Right atrium auricular region (tissue), 2 donors: Measurements from ENCODE around the gene DTX4. TPM values are rescaled to one million over a fixed set of nuclear protein-coding genes. Genes with fewer than 3 reads are reported as not detected.

Experiments used
- DNase-seq: peaks from one replicate; pipeline ENCODE4 v3.0.0-alpha.2; 2019; ENCODE audit warnings: low spot score
- H3K27ac ChIP-seq, 2 donors: fragments of 200-600 bp; sonication (generic); 1 replicate in 1 of 2; 2 replicates in 1 of 2; pipeline ENCODE4 v1.5.1; 2016 to 2019
- H3K27me3 ChIP-seq, 2 donors: fragments of 200-600 bp; sonication (generic); one replicate each; pipeline versions ENCODE4 v1.5.1 to v1.6.0; 2017 to 2019
- H3K36me3 ChIP-seq: fragments of 200-600 bp; sonication (generic); one replicate; pipeline ENCODE4 v1.5.1; 2016
- H3K4me1 ChIP-seq, 2 donors: fragments of 200-600 bp; sonication (generic); one replicate each; pipeline versions ENCODE4 v1.5.1 to v1.6.0; 2017 to 2019
- H3K4me3 ChIP-seq, 2 donors: fragments of 200-600 bp; sonication (generic); 1 replicate in 1 of 2; 2 replicates in 1 of 2; pipeline ENCODE4 v1.5.1; 2017 to 2019; ENCODE audit warnings: mild to moderate bottlenecking in 1 of 2, moderate library complexity in 1 of 2
- H3K9me3 ChIP-seq, 2 donors: fragments of 200-600 bp; sonication (generic); one replicate each; pipeline ENCODE4 v1.5.1; 2019
- CTCF ChIP-seq, 2 donors: fragments of 200-600 bp; sonication (generic); IDR thresholded peaks; one replicate each; pipeline ENCODE4 v1.5.1; 2019; ENCODE audit warnings: antibody characterized with exemption in 2 of 2
- total RNA-seq, 2 donors: library from RNA; depleted of rRNA; stranded (reverse); fragments of >200 nt; gene quantifications; one replicate each; pipeline ENCODE4 v1.1.0, GENCODE V29; 2016

DTX4 gene
- total RNA-seq, 2 donors from 2014 or later, result 1.0 to 2.1 TPM

DNA sequence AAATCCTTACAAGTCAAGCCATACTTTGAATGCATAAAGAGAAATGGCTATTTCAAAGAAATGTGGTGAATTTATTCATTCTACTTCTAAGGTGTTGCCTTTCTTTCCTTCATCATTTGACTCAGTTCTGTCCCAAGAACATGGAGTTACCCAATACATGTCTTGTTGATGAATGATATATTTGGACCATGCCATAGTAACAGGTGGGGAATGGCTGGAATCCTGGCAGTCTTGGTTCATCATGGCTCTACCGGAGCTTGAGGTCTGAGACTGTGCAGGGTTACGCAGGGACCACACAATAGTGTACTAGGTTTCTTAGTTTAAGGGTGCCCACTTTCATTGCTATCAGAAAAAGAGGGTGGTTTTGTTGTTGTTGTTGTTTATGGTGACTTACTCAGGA lies 81.1 kb downstream of the DTX4 start:
- Histone ChIP-seq H3K4me1 (peaks cover 0 to 1% of the 10 kb centered on the region in 2 donors), H3K36me3 (no peaks in the 10 kb centered on the region), H3K9me3 (no peaks in the 10 kb centered on the region), H3K27ac (no peak overlapping the region), H3K27me3 (no peaks in the 10 kb centered on the region), H3K4me3 (no peak overlapping the region)
- DNase-seq, result no peak
- no peak for TF ChIP-seq CTCF (IDR thresholded peaks at IDR 0.05)

- TF ChIP-seq CTCF (IDR thresholded peaks at IDR 0.05), result no peak
- no peaks in the 10 kb centered on the region for H3K36me3 ChIP-seq
- no peak for DNase-seq
- H3K9me3 ChIP-seq, result no peaks in the 10 kb centered on the region
- no peaks in the 10 kb centered on the region for H3K27me3 ChIP-seq
- H3K27ac ChIP-seq, result no peak overlapping the region
- no peak overlapping the region for H3K4me3 ChIP-seq
- H3K4me1 ChIP-seq, result no peaks in the 10 kb centered on the region
Measured at GRCh38 chr11:59254286-59254685, 82.4 kb downstream of the DTX4 start.

- TF ChIP-seq CTCF (IDR thresholded peaks at IDR 0.05), result no peak
- H3K4me1 ChIP-seq, result no peaks in the 10 kb centered on the region
- no peak overlapping the region for H3K4me3 ChIP-seq
- no peaks in the 10 kb centered on the region for H3K9me3 ChIP-seq
- H3K36me3 ChIP-seq, result no peaks in the 10 kb centered on the region
- DNase-seq, result no peak
- H3K27me3 ChIP-seq, result no peaks in the 10 kb centered on the region
- no peak overlapping the region for H3K27ac ChIP-seq
Measured at GRCh38 chr11:59255281-59255680, 83.3 kb downstream of the DTX4 start.

Other genes with a start within 250 kb of the DTX4 start
- not detected for gene GLYATL1, start 232.6 kb upstream of the DTX4 start, total RNA-seq
- gene GLYATL1B, start 85.8 kb upstream of the DTX4 start, total RNA-seq, result not detected
- gene FAM111B, start 64.9 kb upstream of the DTX4 start, total RNA-seq, result under 1 TPM; 0.11 to 0.20 TPM
- 1 to 10 TPM; 4.5 to 9.5 TPM for gene FAM111A, start 29.3 kb upstream of the DTX4 start, total RNA-seq
- gene MPEG1, start 40.8 kb downstream of the DTX4 start, total RNA-seq, result 10 to 100 TPM in 1 of 2 donors, 1 to 10 TPM in 1; 5.2 to 10.0 TPM
- gene OR5AN1, start 186.8 kb downstream of the DTX4 start, total RNA-seq, result not detected